HG02884 (cell line): Measurements from ENCODE around the gene AKAP8.
"Not testable (repeated sequence)": the region's sequence is repeated elsewhere in the genome, so short reads cannot be mapped to it uniquely, and the experiment has no call there.

Experiments
- ATAC-seq: cut with Tn5 transposase; IDR thresholded peaks from one replicate; pipeline ENCODE4 v1.9.1; 2021; ENCODE audit warnings: mild to moderate bottlenecking, moderate library complexity; ENCODE audit not compliant: unreplicated experiment

AKAP8 gene

GRCh38 chr19:15337202-15337601 is 42.4 kb downstream of the AKAP8 start:
- no peak for ATAC-seq

- not testable (repeated sequence) for ATAC-seq
Observed at GRCh38 chr19:15335992-15336391, 43.6 kb downstream of the AKAP8 start.

- no peak for ATAC-seq
Observed at GRCh38 chr19:15332311-15332996, 47.1 kb downstream of the AKAP8 start, which contains the start of gene BRD4. TSS of gene BRD4 (minus strand) at chr19:15332539. CDS start at chr19:15273099, 59,440 bp downstream.

- ATAC-seq, result no peak
Observed at GRCh38 chr19:15331419-15332310, 47.9 kb downstream of the AKAP8 start.

GRCh38 chr19:15330801-15331418 is 48.7 kb downstream of the AKAP8 start:
- no peak for ATAC-seq

- ATAC-seq, result no peak
Observed at GRCh38 chr19:15328312-15328711, 51.3 kb downstream of the AKAP8 start.

- ATAC-seq, result no peak
Observed at GRCh38 chr19:15324791-15325519, 54.6 kb downstream of the AKAP8 start.

- no peak for ATAC-seq
Observed at GRCh38 chr19:15323496-15324235, 55.9 kb downstream of the AKAP8 start.

- ATAC-seq, result no peak
Observed at GRCh38 chr19:15321739-15322138, 57.8 kb downstream of the AKAP8 start.

- ATAC-seq, result no peak
Observed at GRCh38 chr19:15320116-15320515, 59.5 kb downstream of the AKAP8 start.

- ATAC-seq, result no peak
Observed at GRCh38 chr19:15318241-15318691, 61.3 kb downstream of the AKAP8 start.

GRCh38 chr19:15317392-15318071 is 62.1 kb downstream of the AKAP8 start:
- no peak for ATAC-seq

GRCh38 chr19:15316498-15316897 is 63.1 kb downstream of the AKAP8 start:
- ATAC-seq, result no peak

GRCh38 chr19:15315101-15315500 is 64.5 kb downstream of the AKAP8 start:
- ATAC-seq, result no peak

GRCh38 chr19:15313649-15314279 is 65.8 kb downstream of the AKAP8 start:
- no peak for ATAC-seq

- no peak for ATAC-seq
Observed at GRCh38 chr19:15307169-15307568, 72.4 kb downstream of the AKAP8 start.

- no peak for ATAC-seq
Observed at GRCh38 chr19:15305582-15306334, 73.8 kb downstream of the AKAP8 start.

GRCh38 chr19:15304140-15304705 is 75.4 kb downstream of the AKAP8 start:
- no peak for ATAC-seq
